Measurements from ENCODE around the gene COL18A1.

Gene COL18A1

GRCh38 chr21:45546636-45547544, 141.9 kb downstream of the COL18A1 start:
- DNase-seq (ENCODE audit: low read depth), result no peak

GRCh38 chr21:45547545-45547900, 142.6 kb downstream of the COL18A1 start:
- DNase-seq (ENCODE audit: low read depth), result no peak

- DNase-seq (ENCODE audit: low read depth), result no peak
Observed at GRCh38 chr21:45548711-45549491, 143.9 kb downstream of the COL18A1 start.

GRCh38 chr21:45549626-45550463, 144.9 kb downstream of the COL18A1 start:
- DNase-seq (ENCODE audit: low read depth), result no peak

GRCh38 chr21:45550522-45551210, 145.7 kb downstream of the COL18A1 start:
- DNase-seq (ENCODE audit: low read depth), result no peak

GRCh38 chr21:45551316-45551715, 146.4 kb downstream of the COL18A1 start:
- DNase-seq (ENCODE audit: low read depth), result no peak

- DNase-seq (ENCODE audit: low read depth), result no peak
Observed at GRCh38 chr21:45551783-45552695, 147.1 kb downstream of the COL18A1 start.

GRCh38 chr21:45552696-45553391, 147.9 kb downstream of the COL18A1 start:
- DNase-seq (ENCODE audit: low read depth), result no peak

- DNase-seq (ENCODE audit: low read depth), result peak; percentile 86
Observed at GRCh38 chr21:45554477-45555175, 149.7 kb downstream of the COL18A1 start.

GRCh38 chr21:45555251-45555556, 150.2 kb downstream of the COL18A1 start:
- DNase-seq (ENCODE audit: low read depth), result no peak

GRCh38 chr21:45555557-45556301, 150.8 kb downstream of the COL18A1 start:
- DNase-seq (ENCODE audit: low read depth), result no peak

- DNase-seq (ENCODE audit: low read depth), result no peak
Observed at GRCh38 chr21:45556302-45556644, 151.3 kb downstream of the COL18A1 start.

- no peak for DNase-seq (ENCODE audit: low read depth)
Observed at GRCh38 chr21:45556645-45557615, 152.0 kb downstream of the COL18A1 start.

GRCh38 chr21:45557616-45558043, 152.7 kb downstream of the COL18A1 start:
- no peak for DNase-seq (ENCODE audit: low read depth)

- DNase-seq (ENCODE audit: low read depth), result no peak
Observed at GRCh38 chr21:45558044-45558721, 153.2 kb downstream of the COL18A1 start.

- no peak for DNase-seq (ENCODE audit: low read depth)
Observed at GRCh38 chr21:45559216-45560105, 154.5 kb downstream of the COL18A1 start.
